A673 (cell line): ENCODE results near the gene CACNA1A.

ENCODE experiments used
- CTCF ChIP-seq: fragments of 300-800, 200-600 bp; sonication (generic); conservative IDR thresholded peaks from 2 replicates; pipeline ENCODE4 v1.5.1; 2017; ENCODE audit warnings: low read depth, mild to moderate bottlenecking, antibody characterized with exemption, low read length, moderate library complexity, mixed read lengths
- EZH2 ChIP-seq: fragments of 200-600 bp; sonication (generic); IDR thresholded peaks from 2 replicates; pipeline ENCODE4 v1.6.1; 2017; ENCODE audit warnings: borderline replicate concordance, low read depth, mild to moderate bottlenecking, mixed read lengths, antibody characterized with exemption, low read length; ENCODE audit not compliant: poor library complexity, severe bottlenecking

GRCh38 chr19:13281567-13282291 is 224.6 kb downstream of the CACNA1A start:
- TF ChIP-seq CTCF (no peak), EZH2 (no peak)
